Keratinocyte (primary cell): ENCODE data around the gene BBX.

Experiments used
- CTCF ChIP-seq, 3 experiments: IDR thresholded peaks in 1 of 3; conservative IDR thresholded peaks in 1 of 3; optimal IDR thresholded peaks in 1 of 3; 2 replicates in 2 of 3; 3 replicates in 1 of 3; pipeline versions ENCODE3 to v1.5.1; 2011; ENCODE audit warnings: low read length in 3 of 3, mild to moderate bottlenecking in 3 of 3, moderate library complexity in 2 of 3, control low read depth in 1 of 3, inconsistent platforms in 1 of 3; ENCODE audit not compliant: insufficient read depth in 2 of 3; ENCODE audit errors: extremely low read depth in 1 of 3
- EZH2 ChIP-seq: IDR thresholded peaks from one replicate; pipeline ENCODE4 v1.6.1; 2012; ENCODE audit warnings: inconsistent platforms, mild to moderate bottlenecking, low read length, moderate library complexity

- no peak for TF ChIP-seq CTCF (optimal IDR thresholded peaks at IDR 0.05 in 1 of 3, IDR thresholded peaks at IDR 0.05 in 1 of 3, conservative IDR thresholded peaks at IDR 0.05 in 1 of 3; ENCODE audit: extremely low read depth in 1 of 3, insufficient read depth in 2 of 3, low read length in 3 of 3)
- no peak for TF ChIP-seq EZH2
These were observed 274.8 kb downstream of the BBX start for GRCh38 chr3:107797586-107797985.
